Activated CD4-positive, alpha-beta memory T cell treated with anti-CD3 and anti-CD28 coated beads for 36 hours (primary cell): ENCODE results near the gene ITIH3. TPM values are rescaled to one million over a fixed set of nuclear protein-coding genes. Genes with fewer than 3 reads are reported as not detected.

Source experiments
- CTCF ChIA-PET: fragments of 350-600 bp; sonication (Branson Sonifier 250); formaldehyde crosslinking; loops from one replicate; lab custom pipeline; 2021; ENCODE audit warnings: antibody characterized with exemption, inconsistent platforms; lab: Charles Lee
- POLR2A ChIA-PET: fragments of 350-600 bp; sonication (Branson Sonifier 250); formaldehyde crosslinking; loops from one replicate; lab custom pipeline; 2021; ENCODE audit warnings: antibody characterized with exemption; lab: Charles Lee
- DNase-seq: peaks from one replicate; pipeline ENCODE4 v3.0.0-alpha.2; 2020
- H3K27ac Mint-ChIP-seq: one replicate; pipeline ENCODE4 v1.8.0; 2021; ENCODE audit warnings: mixed read lengths
- H3K27me3 Mint-ChIP-seq: one replicate; pipeline ENCODE4 v1.8.0; 2021; ENCODE audit warnings: mixed read lengths
- H3K36me3 Mint-ChIP-seq: one replicate; pipeline ENCODE4 v1.8.0; 2021; ENCODE audit warnings: mixed read lengths
- H3K4me1 Mint-ChIP-seq: one replicate; pipeline ENCODE4 v1.8.0; 2021; ENCODE audit warnings: low read depth, mixed read lengths
- H3K4me3 Mint-ChIP-seq: one replicate; pipeline ENCODE4 v1.8.0; 2021; ENCODE audit warnings: mild to moderate bottlenecking, mixed read lengths
- H3K9me3 Mint-ChIP-seq: one replicate; pipeline ENCODE4 v1.8.0; 2021; ENCODE audit warnings: mixed read lengths
- intact Hi-C: fragments of 100-400 bp; cut with micrococcal nuclease; formaldehyde crosslinking; loops from one replicate; pipeline ENCODE4 v1.15.1; 2023
- total RNA-seq, 2 experiments: library from RNA; stranded (reverse); gene quantifications; one replicate each; pipeline ENCODE4 v1.2.3, GENCODE V29; 2021

The ITIH3 gene
- total RNA-seq, result not detected

- no peak within 1 kb of the TSS for H3K27ac Mint-ChIP-seq
- DNase-seq, result no peak
- intact Hi-C loops, result no loop called here
- no peaks in the 10 kb centered on the region for H3K36me3 Mint-ChIP-seq
- H3K27me3 Mint-ChIP-seq, result no peaks in the 10 kb centered on the region
- H3K4me1 Mint-ChIP-seq, result no peaks in the 10 kb centered on the region
- no peaks in the 10 kb centered on the region for H3K9me3 Mint-ChIP-seq
- no peak within 1 kb of the TSS for H3K4me3 Mint-ChIP-seq
- ChIA-PET CTCF (no interaction called here), POLR2A (no interaction called here)
Observed at GRCh38 chr3:52794612-52795099, at the start of gene ITIH3. TSS of gene ITIH3 (plus strand) at chr3:52794796. CDS start at chr3:52794804, 8 bp downstream.

DNA sequence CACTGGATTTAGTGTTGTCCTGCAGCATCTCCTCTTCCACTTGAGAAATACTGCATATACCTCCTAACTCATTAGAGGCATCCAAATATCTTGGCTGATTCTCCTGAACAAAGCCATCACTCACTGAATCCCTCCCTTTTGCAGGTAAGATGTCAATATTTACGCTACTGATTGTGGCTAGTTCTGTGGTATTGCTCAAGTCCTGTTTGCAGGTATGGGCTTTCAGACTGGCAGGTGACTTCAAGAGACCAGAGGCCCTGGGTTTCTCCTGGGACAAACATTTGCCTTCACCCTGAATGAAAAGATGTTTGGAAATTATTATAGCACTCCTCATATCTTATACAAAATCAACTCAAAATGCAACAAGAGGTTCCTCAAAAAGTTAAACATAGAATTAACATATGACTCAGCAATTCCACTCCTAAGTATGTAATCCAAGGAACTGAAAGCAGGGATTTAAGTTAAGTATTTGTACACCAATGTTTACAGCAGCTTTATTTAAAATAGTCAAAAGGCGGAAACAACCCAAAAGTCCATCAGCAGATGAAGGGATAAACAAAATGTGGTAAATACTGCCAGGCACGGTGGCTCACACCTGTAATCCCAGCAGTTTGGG lies 42.4 kb upstream of the ITIH3 start:
- ChIA-PET CTCF (no interaction called here), POLR2A (no interaction called here)
- Mint-ChIP-seq H3K9me3 (no peaks in the 10 kb centered on the region), H3K27me3 (no peaks in the 10 kb centered on the region), H3K36me3 (peaks cover 32% of the 10 kb centered on the region), H3K4me3 (no peak overlapping the region), H3K27ac (no peak overlapping the region), H3K4me1 (no peaks in the 10 kb centered on the region)
- intact Hi-C loops, result no loop called here
- DNase-seq, result no peak

DNA sequence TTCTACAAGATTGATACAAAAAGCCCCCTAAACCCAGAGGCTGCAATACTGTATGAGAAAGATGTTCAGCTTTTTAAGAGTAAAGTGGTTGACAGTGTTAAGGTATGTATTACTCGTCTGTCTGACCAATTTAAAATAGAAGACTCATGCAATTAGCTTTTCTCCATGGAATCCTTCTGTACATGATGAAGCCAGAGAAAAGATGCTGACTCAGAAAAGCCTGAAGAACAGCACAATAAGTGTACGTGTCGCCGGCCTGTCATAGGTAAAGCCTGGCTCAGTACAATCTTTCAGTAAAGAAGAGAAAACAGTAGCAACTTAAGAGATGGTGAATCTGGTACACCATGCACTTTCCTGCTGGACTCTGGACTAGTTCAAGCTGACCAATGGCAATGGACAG lies 40.2 kb upstream of the ITIH3 start:
- POLR2A ChIA-PET, result no interaction called here
- Mint-ChIP-seq H3K4me1 (peaks cover 1% of the 10 kb centered on the region), H3K27me3 (no peaks in the 10 kb centered on the region), H3K4me3 (no peak overlapping the region), H3K9me3 (no peaks in the 10 kb centered on the region), H3K27ac (no peak overlapping the region), H3K36me3 (peaks cover 32% of the 10 kb centered on the region)
- intact Hi-C loops, result no loop called here
- DNase-seq, result no peak
- CTCF ChIA-PET, result no interaction called here

DNA sequence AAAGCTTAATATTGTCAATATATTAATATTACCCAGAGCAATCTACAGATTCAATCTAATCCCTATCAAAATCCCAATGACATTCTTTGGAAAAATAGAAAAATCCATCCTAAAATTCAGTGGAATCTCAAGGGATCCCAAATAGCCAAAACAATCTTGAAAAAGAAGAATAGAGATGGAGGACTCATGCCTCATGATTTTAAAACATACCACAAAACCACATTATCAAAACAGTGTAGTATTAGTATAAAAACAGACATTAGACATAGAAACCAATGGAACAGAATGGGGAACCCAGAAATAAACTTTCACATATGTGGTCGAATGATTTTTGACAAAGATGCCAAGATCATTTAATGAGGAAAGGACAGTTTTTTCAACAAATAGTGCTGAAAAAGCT lies 38.5 kb upstream of the ITIH3 start:
- Mint-ChIP-seq H3K27ac (no peak overlapping the region), H3K9me3 (no peaks in the 10 kb centered on the region), H3K4me3 (no peak overlapping the region), H3K27me3 (no peaks in the 10 kb centered on the region), H3K4me1 (peaks cover 5% of the 10 kb centered on the region), H3K36me3 (peaks cover 31% of the 10 kb centered on the region)
- intact Hi-C loops, result no loop called here
- ChIA-PET POLR2A (no interaction called here), CTCF (no interaction called here)
- no peak for DNase-seq

- intact Hi-C loops, result no loop called here
- Mint-ChIP-seq H3K27me3 (no peaks in the 10 kb centered on the region), H3K4me1 (peaks cover 5% of the 10 kb centered on the region), H3K4me3 (no peak overlapping the region), H3K27ac (no peak overlapping the region), H3K9me3 (no peaks in the 10 kb centered on the region), H3K36me3 (peaks cover 16% of the 10 kb centered on the region)
- ChIA-PET POLR2A (no interaction called here), CTCF (no interaction called here)
- DNase-seq, result no peak
Observed at GRCh38 chr3:52763466-52763865, 31.1 kb upstream of the ITIH3 start.

- DNase-seq, result no peak
- H3K36me3 Mint-ChIP-seq, result no peaks in the 10 kb centered on the region
- no peaks in the 10 kb centered on the region for H3K27me3 Mint-ChIP-seq
- no peaks in the 10 kb centered on the region for H3K9me3 Mint-ChIP-seq
- peaks cover 20% of the 10 kb centered on the region for H3K4me1 Mint-ChIP-seq
- ChIA-PET POLR2A (interaction anchor here (0.6 to 1.1 kb wide), 2 partner anchors 51 to 123 kb away, joined by 3 read pairs; no protein-coding TSS in a partner anchor), CTCF (interaction anchor here (0.9 to 2.1 kb wide), 2 partner anchors 29 kb away, joined by 3 to 6 read pairs; no protein-coding TSS in a partner anchor)
- intact Hi-C loops, result loop anchor here (5.0 kb wide), 1 partner anchor 63 kb away; the partner anchor contains the start of genes GLT8D1 and SPCS1
- H3K4me3 Mint-ChIP-seq, result peak overlapping the region; percentile 91
- peak overlapping the region; percentile 16 for H3K27ac Mint-ChIP-seq
Observed at GRCh38 chr3:52769786-52770455, 24.7 kb upstream of the ITIH3 start.

DNA sequence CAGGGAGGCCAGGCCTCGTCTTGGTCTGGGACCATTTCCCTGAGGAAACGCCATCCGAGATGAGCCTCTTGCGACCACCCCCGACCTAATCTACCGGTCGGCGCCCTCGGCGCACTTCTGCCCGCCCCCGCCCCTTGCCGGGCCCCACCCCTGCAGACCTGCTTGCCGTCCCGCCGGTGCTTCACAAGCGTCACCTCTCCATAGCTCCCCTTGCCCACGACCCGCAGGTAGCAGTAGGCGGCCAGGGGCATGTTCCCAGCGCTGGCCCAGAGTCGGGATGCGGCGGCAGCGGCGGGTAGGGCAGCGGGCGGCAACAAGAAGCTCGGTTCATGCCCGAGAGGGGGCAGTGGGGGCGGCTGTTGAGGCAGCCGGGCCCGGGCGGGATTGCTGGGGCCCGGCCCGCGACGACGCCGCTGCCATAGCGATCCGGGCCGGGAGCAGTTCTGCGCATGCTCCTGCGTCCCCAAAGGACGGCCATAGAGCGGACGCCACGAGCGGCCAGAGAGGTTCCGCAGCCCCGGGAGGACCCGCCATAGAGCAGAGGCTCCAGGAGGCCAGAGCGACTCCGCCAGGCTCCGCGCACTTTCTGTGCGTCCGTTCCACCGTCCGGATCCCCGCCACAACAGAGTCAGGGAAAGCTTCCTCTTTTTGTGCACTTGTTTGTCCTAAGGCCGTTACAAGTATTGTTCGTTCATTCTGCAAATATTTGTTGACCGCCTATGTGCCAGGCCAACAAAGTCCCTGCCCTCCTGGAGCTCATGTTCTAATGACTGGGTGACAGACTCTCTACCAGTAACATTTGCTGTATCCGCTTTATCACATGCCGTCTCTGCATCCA lies 23.9 kb upstream of the ITIH3 start, which contains the start of gene NEK4:
NEK4 (minus strand) TSS at position 445 of the 838 bp plus-strand sequence; CDS start at position 251, 194 bp downstream.
- POLR2A ChIA-PET, result interaction anchor here (0.6 to 1.1 kb wide), 4 partner anchors 9 to 122 kb away, joined by 3 read pairs; no protein-coding TSS in a partner anchor

GRCh38 chr3:52771334-52771681 lies 23.3 kb upstream of the ITIH3 start:
- Mint-ChIP-seq H3K27me3 (no peaks in the 10 kb centered on the region), H3K27ac (peak overlapping the region; percentile 84), H3K4me3 (peak overlapping the region; percentile 91), H3K9me3 (no peaks in the 10 kb centered on the region), H3K4me1 (peaks cover 20% of the 10 kb centered on the region), H3K36me3 (no peaks in the 10 kb centered on the region)
- CTCF ChIA-PET, result interaction anchor here (0.5 to 2.1 kb wide), 3 partner anchors 27 to 1271 kb away, joined by 3 to 6 read pairs (median 3); partner anchors contain the start of gene DCAF1
- intact Hi-C loops, result loop anchor here (1.0 to 5.0 kb wide), 2 partner anchors 64 to 235 kb away; partner anchors contain the start of genes GLT8D1, SPCS1 and UQCC5
- POLR2A ChIA-PET, result interaction anchor here (0.9 to 1.1 kb wide), 2 partner anchors 8 to 65 kb away, joined by 3 read pairs; no protein-coding TSS in a partner anchor
- DNase-seq, result no peak

More for the DNA sequence above, 23.9 kb upstream of the ITIH3 start, which contains the start of gene NEK4:
- peaks cover 20% of the 10 kb centered on the region for H3K4me1 Mint-ChIP-seq
- H3K27me3 Mint-ChIP-seq, result no peaks in the 10 kb centered on the region
- peak within 1 kb of the TSS; percentile 84 for H3K27ac Mint-ChIP-seq
- no peaks in the 10 kb centered on the region for H3K36me3 Mint-ChIP-seq
- peak within 1 kb of the TSS; percentile 91 for H3K4me3 Mint-ChIP-seq
- H3K9me3 Mint-ChIP-seq, result no peaks in the 10 kb centered on the region
- DNase-seq, result peak; percentile 93
- intact Hi-C loops, result loop anchor here (1.0 to 5.0 kb wide), 2 partner anchors 63 to 234 kb away; partner anchors contain the start of genes GLT8D1, SPCS1 and UQCC5
- CTCF ChIA-PET, result interaction anchor here (0.5 to 2.1 kb wide), 4 partner anchors 28 to 1271 kb away, joined by 3 to 6 read pairs (median 3); partner anchors contain the start of gene DCAF1

GRCh38 chr3:52771702-52772101 lies 22.9 kb upstream of the ITIH3 start:
- Mint-ChIP-seq H3K27ac (peak overlapping the region; percentile 84), H3K4me3 (peak overlapping the region; percentile 91), H3K4me1 (peaks cover 20% of the 10 kb centered on the region), H3K36me3 (no peaks in the 10 kb centered on the region), H3K9me3 (no peaks in the 10 kb centered on the region), H3K27me3 (no peaks in the 10 kb centered on the region)
- POLR2A ChIA-PET, result interaction anchor here (0.9 to 1.1 kb wide), 2 partner anchors 8 to 65 kb away, joined by 3 read pairs; no protein-coding TSS in a partner anchor
- DNase-seq, result no peak
- CTCF ChIA-PET, result interaction anchor here (0.5 to 2.1 kb wide), 2 partner anchors 27 to 1272 kb away, joined by 3 to 6 read pairs; partner anchors contain the start of gene DCAF1
- intact Hi-C loops, result loop anchor here (1.0 to 5.0 kb wide), 2 partner anchors 64 to 235 kb away; partner anchors contain the start of genes GLT8D1, SPCS1 and UQCC5

GRCh38 chr3:52773361-52774065 lies 21.1 kb upstream of the ITIH3 start:
- DNase-seq, result no peak

More at GRCh38 chr3:52773361-52774065, 21.1 kb upstream of the ITIH3 start:
- no peaks in the 10 kb centered on the region for H3K27me3 Mint-ChIP-seq
- intact Hi-C loops, result loop anchor here (5.0 kb wide), 1 partner anchor 66 kb away; the partner anchor contains the start of genes GLT8D1 and SPCS1
- no peak overlapping the region for H3K27ac Mint-ChIP-seq
- H3K4me3 Mint-ChIP-seq, result no peak overlapping the region
- peaks cover 20% of the 10 kb centered on the region for H3K4me1 Mint-ChIP-seq
- CTCF ChIA-PET, result interaction anchor here (1.0 kb wide), 1 partner anchor 71 kb away, joined by 4 read pairs; no protein-coding TSS in a partner anchor
- POLR2A ChIA-PET, result no interaction called here
- no peaks in the 10 kb centered on the region for H3K9me3 Mint-ChIP-seq
- no peaks in the 10 kb centered on the region for H3K36me3 Mint-ChIP-seq
